HG02840 (cell line): ENCODE data around the gene UNC93B1.
"Not testable (repeated sequence)": the region's sequence is repeated elsewhere in the genome, so short reads cannot be mapped to it uniquely, and the experiment has no call there.

ENCODE experiments used
- ATAC-seq: cut with Tn5 transposase; IDR thresholded peaks from one replicate; pipeline ENCODE4 v1.9.1; 2021; ENCODE audit warnings: mild to moderate bottlenecking, moderate library complexity, moderate number of reproducible peaks; ENCODE audit not compliant: unreplicated experiment, low FRiP score

Gene UNC93B1

GRCh38 chr11:67995129-67995528 lies 8.8 kb downstream of the UNC93B1 start:
- ATAC-seq = not testable (repeated sequence)

GRCh38 chr11:67994387-67994786 lies 9.5 kb downstream of the UNC93B1 start:
- not testable (repeated sequence) for ATAC-seq

GRCh38 chr11:67993821-67994220 lies 10.1 kb downstream of the UNC93B1 start:
- not testable (repeated sequence) for ATAC-seq

- ATAC-seq = not testable (repeated sequence)
Observed at GRCh38 chr11:67991347-67992121, 12.4 kb downstream of the UNC93B1 start.

- ATAC-seq = not testable (repeated sequence)
Observed at GRCh38 chr11:67990546-67991346, 13.2 kb downstream of the UNC93B1 start.

GRCh38 chr11:67985302-67985701 lies 18.6 kb downstream of the UNC93B1 start:
- ATAC-seq = not testable (repeated sequence)

GRCh38 chr11:67983951-67984350 lies 19.9 kb downstream of the UNC93B1 start:
- no peak for ATAC-seq

GRCh38 chr11:67982255-67982857 lies 21.5 kb downstream of the UNC93B1 start:
- ATAC-seq = not testable (repeated sequence)

- not testable (repeated sequence) for ATAC-seq
Observed at GRCh38 chr11:67981226-67981625, 22.7 kb downstream of the UNC93B1 start.

- not testable (repeated sequence) for ATAC-seq
Observed at GRCh38 chr11:67978766-67979418, 25.0 kb downstream of the UNC93B1 start.

GRCh38 chr11:67974746-67975145 lies 29.2 kb downstream of the UNC93B1 start:
- ATAC-seq = not testable (repeated sequence)

- not testable (repeated sequence) for ATAC-seq
Observed at GRCh38 chr11:67965830-67966348, 38.0 kb downstream of the UNC93B1 start.

GRCh38 chr11:67964746-67965145 lies 39.2 kb downstream of the UNC93B1 start:
- ATAC-seq = not testable (repeated sequence)

- ATAC-seq = not testable (repeated sequence)
Observed at GRCh38 chr11:67963879-67964278, 40.0 kb downstream of the UNC93B1 start.

GRCh38 chr11:67963217-67963616 lies 40.7 kb downstream of the UNC93B1 start:
- not testable (repeated sequence) for ATAC-seq

- not testable (repeated sequence) for ATAC-seq
Observed at GRCh38 chr11:67956236-67956635, 47.7 kb downstream of the UNC93B1 start.

- ATAC-seq = not testable (repeated sequence)
Observed at GRCh38 chr11:67955461-67956007, 48.4 kb downstream of the UNC93B1 start.

- not testable (repeated sequence) for ATAC-seq
Observed at GRCh38 chr11:67954971-67955370, 48.9 kb downstream of the UNC93B1 start.

- ATAC-seq = not testable (repeated sequence)
Observed at GRCh38 chr11:67954251-67954650, 49.6 kb downstream of the UNC93B1 start.

- not testable (repeated sequence) for ATAC-seq
Observed at GRCh38 chr11:67950705-67951104, 53.2 kb downstream of the UNC93B1 start.
